HG02981 (cell line): ENCODE measurements around the gene PPFIA1.

Experiments
- ATAC-seq: cut with Tn5 transposase; IDR thresholded peaks from one replicate; pipeline ENCODE4 v1.9.1; 2021; ENCODE audit warnings: mild to moderate bottlenecking, moderate library complexity; ENCODE audit not compliant: unreplicated experiment

Gene PPFIA1

DNA sequence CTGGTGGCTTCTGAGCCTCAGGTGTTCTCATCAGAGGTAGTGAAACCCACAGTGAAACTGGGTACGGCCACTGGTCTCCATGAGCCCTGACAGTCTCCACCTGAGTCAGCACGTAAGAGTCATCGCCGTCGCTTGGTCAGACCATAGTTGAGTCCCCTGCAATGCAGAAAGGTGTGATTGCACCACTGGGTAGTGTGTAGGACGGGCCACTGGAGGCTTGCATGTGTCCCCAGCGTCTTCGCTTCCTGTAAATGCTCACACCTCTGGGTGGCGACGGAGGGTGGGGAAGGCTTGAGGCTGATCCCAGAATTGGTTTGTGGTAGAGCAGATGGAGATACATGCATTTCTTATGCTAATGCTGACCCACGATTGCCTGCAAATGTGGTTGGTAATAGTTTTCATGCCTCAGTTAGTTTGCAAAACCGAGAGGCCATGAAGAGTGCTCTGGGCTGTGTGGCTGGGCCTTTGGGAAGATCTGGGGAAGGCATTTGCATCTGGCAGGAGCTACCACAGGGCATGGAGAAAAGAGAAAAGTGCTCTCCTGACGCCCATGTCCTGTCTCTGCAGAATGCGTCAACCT lies 154.4 kb downstream of the PPFIA1 start:
- no peak for ATAC-seq

DNA sequence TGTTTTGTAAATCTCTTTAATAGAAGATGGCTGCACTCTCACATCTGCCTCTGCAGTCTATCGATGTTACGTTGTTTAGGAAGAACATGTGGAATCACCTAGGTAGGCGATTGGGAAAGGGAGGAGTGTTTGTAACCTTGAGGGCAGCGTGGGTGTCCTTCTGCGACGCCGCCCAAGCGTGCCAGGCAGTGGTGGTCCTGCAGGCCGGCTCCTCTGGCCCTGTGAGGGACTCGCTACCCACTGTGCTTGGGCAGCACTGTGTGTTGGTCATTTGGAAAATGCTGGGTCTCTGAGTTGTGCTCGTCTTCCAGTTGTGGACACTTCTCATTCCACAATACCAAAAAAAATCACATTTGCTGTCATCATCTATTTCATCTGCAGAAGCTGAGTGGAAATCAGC lies 156.9 kb downstream of the PPFIA1 start:
- ATAC-seq = no peak

DNA sequence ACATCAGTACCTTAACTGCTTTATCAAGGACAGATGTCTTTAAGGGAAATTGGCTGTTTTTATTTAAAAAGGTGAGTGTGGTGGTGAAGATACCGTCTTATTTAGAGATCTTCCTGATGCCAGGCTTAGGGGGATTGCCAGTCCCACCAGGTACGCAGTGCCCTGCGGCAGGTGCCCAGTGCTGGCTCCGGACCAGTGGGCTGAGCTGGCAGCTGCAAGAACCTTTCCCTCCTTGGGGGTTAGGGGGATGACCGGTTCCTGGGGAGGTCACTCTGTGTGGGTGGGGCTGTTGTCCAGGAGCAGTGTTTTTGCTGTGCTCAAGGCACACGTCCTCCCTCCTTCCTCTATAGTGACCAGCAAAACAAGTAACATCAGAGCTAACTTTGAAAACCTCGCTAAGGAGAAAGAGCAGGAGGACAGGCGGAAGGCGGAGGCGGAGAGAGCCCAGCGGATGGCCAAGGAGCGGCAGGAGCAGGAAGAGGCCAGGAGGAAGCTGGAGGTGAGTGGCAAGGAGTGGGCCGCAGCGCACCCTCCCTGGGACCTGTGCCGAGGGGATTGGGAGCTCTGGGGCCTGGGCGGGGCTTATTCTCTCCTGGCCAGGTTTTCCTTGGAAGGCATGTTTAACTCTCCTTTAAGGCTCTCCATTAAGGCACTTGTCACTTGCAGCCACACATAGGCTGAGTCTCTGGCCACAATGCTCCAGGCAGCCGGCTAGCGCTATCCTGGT lies 158.4 kb downstream of the PPFIA1 start:
- no peak for ATAC-seq

- ATAC-seq = no peak
These were observed 158.9 kb downstream of the PPFIA1 start for GRCh38 chr11:70429428-70429705.

DNA sequence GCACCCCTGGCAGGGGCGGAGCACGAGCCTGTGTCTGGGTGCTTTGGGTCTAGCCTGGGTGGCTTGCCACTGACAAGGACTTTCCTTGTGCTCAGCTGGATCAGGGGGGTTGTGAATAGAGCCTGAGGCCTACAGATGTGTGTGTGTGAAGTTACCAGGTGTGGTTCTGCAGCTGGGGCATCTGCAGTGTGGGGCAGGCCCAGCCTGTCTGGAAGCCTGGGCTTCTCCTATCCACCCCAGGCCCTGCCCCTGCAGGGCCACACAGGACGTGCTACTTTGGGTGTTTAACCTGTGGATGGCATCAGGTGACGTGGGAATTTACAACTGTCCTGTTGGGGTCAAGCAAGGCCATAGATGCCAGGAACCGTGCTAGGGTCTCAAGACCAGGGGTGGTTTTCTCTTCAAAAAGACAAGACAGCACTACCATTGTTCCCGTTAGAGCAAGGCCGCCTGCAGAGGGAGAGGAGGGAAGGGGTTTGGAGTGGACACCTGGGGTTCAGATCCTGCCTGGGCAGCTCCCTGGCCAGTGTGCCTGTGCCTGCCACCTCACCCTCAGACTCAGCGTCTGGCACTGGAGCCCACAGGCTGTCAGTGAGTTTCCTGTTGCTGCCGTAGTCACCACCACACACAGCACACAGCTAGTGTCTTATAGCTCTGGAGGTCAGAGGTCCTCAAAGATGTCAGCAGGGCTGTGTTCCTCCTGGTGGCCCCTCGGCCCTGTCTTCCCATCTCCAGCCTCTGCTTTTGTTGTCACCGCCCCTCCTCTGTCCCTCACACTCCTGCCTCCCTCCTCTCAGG lies 159.4 kb downstream of the PPFIA1 start:
- no peak for ATAC-seq

DNA sequence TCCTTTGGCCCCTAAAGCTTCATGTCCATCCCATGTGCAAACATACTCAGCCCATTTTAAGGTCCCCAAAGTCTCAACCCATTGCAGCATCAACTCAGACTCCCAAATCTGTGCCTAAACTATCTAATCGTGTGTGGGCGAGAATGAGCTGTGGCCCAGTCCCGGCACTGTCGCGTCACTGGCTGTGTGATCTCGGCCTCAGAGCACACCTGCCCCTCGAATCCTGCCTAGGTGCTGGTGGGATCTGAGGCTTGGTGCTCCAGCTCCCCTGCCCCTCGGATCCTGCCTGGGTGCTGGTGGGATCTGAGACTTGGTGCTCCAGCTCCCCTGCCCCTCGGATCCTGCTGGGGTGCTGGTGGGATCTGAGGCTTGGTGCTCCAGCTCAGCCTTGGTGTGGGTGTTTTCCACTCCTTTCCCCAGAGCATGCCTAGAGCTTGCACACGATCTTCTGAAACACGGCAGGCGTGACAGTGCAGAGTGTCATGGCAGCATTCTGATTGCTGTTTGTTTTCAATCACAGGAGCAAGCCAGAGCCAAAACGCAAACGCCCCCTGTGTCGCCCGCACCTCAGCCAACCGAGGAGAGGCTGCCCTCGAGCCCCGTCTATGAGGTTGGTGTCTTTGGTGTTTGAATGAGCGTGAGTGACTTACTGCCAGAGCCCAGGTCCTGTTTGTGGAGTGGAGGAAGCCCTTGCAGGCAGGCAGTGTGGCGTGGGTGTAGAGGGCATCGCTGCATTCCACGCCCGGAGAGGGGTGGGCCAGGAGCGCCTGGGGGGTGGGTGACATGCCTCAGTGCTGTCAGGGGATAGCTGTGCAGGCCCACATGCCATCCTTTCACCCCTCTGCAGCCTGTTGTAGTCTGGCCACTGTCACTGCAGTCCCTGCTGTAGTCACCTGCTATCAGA lies 160.4 kb downstream of the PPFIA1 start:
- ATAC-seq = no peak

GRCh38 chr11:70431611-70432010 lies 161.1 kb downstream of the PPFIA1 start:
- no peak for ATAC-seq

DNA sequence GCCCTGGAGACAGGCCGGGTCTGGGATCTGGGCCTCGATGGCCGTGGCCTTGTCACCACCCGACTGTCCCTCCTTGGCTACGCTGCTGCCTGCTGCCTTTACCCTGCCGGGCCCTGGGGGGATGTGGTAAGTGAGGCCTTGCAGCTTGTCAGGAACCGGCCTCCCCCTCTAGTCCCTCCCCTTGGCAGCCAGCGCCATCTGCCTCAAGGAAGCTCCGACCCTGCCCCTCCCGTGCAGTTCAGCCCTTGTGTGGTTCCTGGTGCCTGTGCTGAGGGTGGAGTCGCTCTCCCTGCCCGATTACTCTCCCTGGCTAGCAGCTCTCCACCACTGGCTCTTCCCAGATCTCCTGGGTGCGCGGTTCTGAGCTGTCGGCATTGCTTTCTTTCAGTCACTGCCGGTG lies 161.6 kb downstream of the PPFIA1 start:
- no peak for ATAC-seq

GRCh38 chr11:70432580-70432979 lies 162.1 kb downstream of the PPFIA1 start:
- no peak for ATAC-seq

GRCh38 chr11:70433038-70433437 lies 162.5 kb downstream of the PPFIA1 start:
- ATAC-seq = no peak

DNA sequence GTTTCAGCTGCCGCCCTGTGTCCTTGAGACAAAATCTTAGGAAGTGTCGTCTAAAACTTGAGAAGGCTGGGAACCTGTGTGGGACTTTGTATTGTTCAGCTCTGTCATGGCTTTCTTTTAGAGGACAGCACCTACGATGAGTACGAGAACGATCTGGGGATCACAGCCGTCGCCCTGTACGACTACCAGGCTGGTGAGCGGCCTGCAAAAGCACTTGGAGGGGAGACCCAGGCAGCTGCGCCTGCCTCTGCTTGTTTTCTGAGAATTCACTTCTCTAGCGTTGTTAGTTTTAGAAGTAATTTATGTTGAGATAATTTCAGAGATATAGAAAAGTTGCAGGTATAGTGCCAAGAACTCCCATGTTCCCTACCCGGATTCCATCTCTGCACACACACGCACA lies 163.0 kb downstream of the PPFIA1 start:
- ATAC-seq = no peak
